ENCODE measurements around the gene TYW1.

DNA sequence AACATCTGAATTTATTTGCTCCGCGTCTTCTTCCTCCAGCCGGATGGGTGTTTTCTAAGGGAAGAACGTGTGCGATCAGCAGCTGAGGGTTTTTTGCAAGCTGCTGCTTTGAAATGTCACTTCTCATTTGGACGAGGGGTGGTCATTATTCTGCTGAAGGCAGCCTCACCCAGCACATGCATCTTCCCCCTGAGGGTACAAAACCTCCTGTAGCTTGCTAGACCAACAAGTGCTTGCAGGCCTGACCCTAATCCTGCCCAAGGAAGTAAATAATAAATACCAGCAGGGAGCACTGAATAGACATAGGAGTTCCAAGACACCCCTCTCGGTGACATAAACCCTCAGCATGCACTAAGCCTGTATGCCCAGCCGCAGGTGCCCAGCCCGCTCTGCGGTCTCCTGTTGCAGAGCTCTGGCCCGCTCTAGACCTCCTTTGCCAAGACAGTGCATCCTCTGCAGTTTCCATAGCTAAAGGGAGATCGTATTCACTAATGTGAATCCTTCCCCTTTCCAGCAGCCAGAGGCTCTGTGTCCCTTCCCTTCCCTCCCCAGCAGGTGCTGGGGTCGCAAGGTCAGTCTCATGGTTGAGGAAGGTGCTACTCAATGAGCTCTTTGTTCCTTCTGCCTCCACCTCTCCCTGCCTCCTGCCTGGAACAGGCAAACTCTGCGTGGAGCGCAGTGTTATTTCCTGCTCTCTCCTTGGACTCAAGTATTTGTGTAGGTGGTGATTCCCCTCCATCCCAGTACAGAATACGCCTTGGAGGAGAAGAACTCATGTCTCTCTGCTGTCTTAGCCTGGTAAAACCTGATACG, 37.9 kb upstream of the TYW1 start:
- TF ChIP-seq POLR2A (IDR thresholded peaks at IDR 0.05): no peak
- TF ChIP-seq, protein P1, sequence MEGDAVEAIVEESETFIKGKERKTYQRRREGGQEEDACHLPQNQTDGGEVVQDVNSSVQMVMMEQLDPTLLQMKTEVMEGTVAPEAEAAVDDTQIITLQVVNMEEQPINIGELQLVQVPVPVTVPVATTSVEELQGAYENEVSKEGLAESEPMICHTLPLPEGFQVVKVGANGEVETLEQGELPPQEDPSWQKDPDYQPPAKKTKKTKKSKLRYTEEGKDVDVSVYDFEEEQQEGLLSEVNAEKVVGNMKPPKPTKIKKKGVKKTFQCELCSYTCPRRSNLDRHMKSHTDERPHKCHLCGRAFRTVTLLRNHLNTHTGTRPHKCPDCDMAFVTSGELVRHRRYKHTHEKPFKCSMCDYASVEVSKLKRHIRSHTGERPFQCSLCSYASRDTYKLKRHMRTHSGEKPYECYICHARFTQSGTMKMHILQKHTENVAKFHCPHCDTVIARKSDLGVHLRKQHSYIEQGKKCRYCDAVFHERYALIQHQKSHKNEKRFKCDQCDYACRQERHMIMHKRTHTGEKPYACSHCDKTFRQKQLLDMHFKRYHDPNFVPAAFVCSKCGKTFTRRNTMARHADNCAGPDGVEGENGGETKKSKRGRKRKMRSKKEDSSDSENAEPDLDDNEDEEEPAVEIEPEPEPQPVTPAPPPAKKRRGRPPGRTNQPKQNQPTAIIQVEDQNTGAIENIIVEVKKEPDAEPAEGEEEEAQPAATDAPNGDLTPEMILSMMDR (IDR thresholded peaks at IDR 0.05): no peak
